Measurements from ENCODE around the gene UBE2G1. TPM values are rescaled to one million over a fixed set of nuclear protein-coding genes. Genes with fewer than 3 reads are reported as not detected.

Gene UBE2G1
- total RNA-seq, 4 donors from 2014 or later: 27.3 to 54.0 (median 32.0) TPM

GRCh38 chr17:4221163-4221562, 145.3 kb downstream of the UBE2G1 start:
- TF ChIP-seq CTCF (IDR thresholded peaks at IDR 0.05; ENCODE audit: low read depth): no peak

- no peak for TF ChIP-seq CTCF (IDR thresholded peaks at IDR 0.05; ENCODE audit: low read depth)
Measured at GRCh38 chr17:4220655-4221054, 145.8 kb downstream of the UBE2G1 start.

Small RNA genes within 50 kb of the gene (small RNA-seq; reads per million reads assigned to genes)
- not detected for gene RN7SL774P

Other genes starting within 250 kb of the UBE2G1 start
- gene ZZEF1, start 223.6 kb downstream of the UBE2G1 start, total RNA-seq: 100 to 1,000 TPM in 1 of 4 donors, 10 to 100 TPM in 3; 59.0 to 115 (median 68.2) TPM
- gene CYB5D2, start 223.5 kb downstream of the UBE2G1 start, total RNA-seq: 10 to 100 TPM; 12.6 to 64.4 (median 46.1) TPM
- 10 to 100 TPM; 36.8 to 55.0 (median 40.9) TPM for gene ANKFY1, start 102.7 kb downstream of the UBE2G1 start, total RNA-seq
- gene SPNS3, start 67.3 kb upstream of the UBE2G1 start, total RNA-seq: 1 to 10 TPM in 1 of 4 donors, not detected in 3; 1.7 TPM
- 10 to 100 TPM in 3 of 4 donors, 1 to 10 TPM in 1; 3.2 to 31.8 (median 13.4) TPM for gene SPNS2, start 132.2 kb upstream of the UBE2G1 start, total RNA-seq
- 10 to 100 TPM; 16.5 to 34.7 (median 28.7) TPM for gene MYBBP1A, start 188.7 kb upstream of the UBE2G1 start, total RNA-seq
- gene GGT6, start 193.9 kb upstream of the UBE2G1 start, total RNA-seq: not detected
- 1 to 10 TPM in 2 of 4 donors, not detected in 2; 1.5 TPM for gene SMTNL2, start 217.9 kb upstream of the UBE2G1 start, total RNA-seq

Data from subcutaneous adipose tissue (tissue), 4 donors.